Sciatic nerve (tissue), 2 donors: Measurements from ENCODE around the gene ARHGAP9. TPM values are rescaled to one million over a fixed set of nuclear protein-coding genes. Genes with fewer than 3 reads are reported as not detected.
"Not testable (repeated sequence)": the region's sequence is repeated elsewhere in the genome, so short reads cannot be mapped to it uniquely, and the experiment has no call there.

Source experiments
- ATAC-seq: fragments of 200-7000 bp; cut with Tn5 transposase; one replicate; pipeline ENCODE4 v1.9.1; 2020; ENCODE audit warnings: mild to moderate bottlenecking, moderate library complexity
- DNase-seq: peaks from one replicate; pipeline ENCODE4 v3.0.0-alpha.2; 2020; ENCODE audit warnings: low spot score
- intact Hi-C: fragments of 100-400 bp; cut with DNase I; formaldehyde crosslinking; loops from one replicate; pipeline ENCODE4 v1.14.2; 2022
- microRNA-seq: library from miRNA; unstranded; fragments of <30 nt; microRNA quantifications from one replicate; pipeline ENCODE4 v1.2.0, GENCODE V29; 2020
- total RNA-seq: library from RNA; stranded (reverse); fragmentation: NEBNext Ultra II Directional; extraction: Animal tissue kit (Norgen Biotek cat#: 25700); gene quantifications from one replicate; pipeline ENCODE4 v1.2.1, GENCODE V29; 2021
- donor health status: DM: no; HTN: no; CAD: no.
- donor health status: DM: no; HTN: no; CAD: no.

Gene ARHGAP9
- total RNA-seq, 1 donor from 2014 or later: 30.8 TPM

GRCh38 chr12:57429473-57430111 is 50.1 kb downstream of the ARHGAP9 start:
- no peak for ATAC-seq
- DNase-seq: no peak
- intact Hi-C loops: no loop called here

DNA sequence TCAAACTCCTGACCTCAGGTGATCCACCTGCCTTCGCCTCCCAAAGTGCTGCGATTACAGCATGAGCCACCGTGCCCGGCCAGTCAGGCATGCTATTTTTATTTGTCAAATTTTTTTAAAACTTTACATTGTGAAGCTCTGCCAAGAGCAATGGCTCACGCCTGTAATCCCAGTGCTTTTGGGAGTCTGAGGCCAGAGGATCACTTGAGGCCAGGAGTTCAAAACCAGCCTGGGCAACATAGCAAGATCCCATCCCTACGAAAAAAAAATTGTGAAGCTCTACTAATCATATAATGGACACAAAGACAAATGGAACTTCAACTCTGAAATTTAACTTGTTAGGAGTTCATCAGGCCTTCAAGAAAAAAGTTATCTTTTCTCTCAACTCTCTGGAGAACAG is 50.7 kb downstream of the ARHGAP9 start:
- no peak for ATAC-seq
- intact Hi-C loops: no loop called here
- no peak for DNase-seq

DNA sequence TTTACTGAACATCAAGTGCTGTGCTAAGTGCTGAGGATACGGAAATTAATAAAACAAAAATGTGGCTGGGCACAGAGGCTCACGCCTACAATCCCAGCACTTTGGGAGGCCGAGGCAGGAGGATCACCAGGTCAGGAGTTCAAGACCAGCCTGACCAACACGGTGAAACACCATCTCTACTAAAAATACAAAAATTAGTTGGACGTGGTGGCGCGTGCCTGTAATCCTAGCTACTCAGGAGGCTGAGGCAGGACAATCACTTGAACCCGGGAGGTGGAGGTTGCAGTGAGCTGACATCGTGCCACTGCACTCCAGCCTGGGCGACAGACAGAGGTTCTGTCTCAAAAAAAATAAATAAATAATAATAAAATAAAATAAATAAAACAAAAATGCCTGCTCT is 52.7 kb downstream of the ARHGAP9 start:
- ATAC-seq, intact Hi-C loops, DNase-seq: not testable (repeated sequence)

Small RNA genes within 50 kb of the gene (microRNA-seq; reads per million reads assigned to microRNA genes)
- gene MIR616: not detected
- not detected for gene MIR6758

Other genes with a start within 250 kb of the ARHGAP9 start
- gene STAC3, start 228.7 kb downstream of the ARHGAP9 start, total RNA-seq: 1.9 TPM
- 89.6 TPM for gene R3HDM2, start 48.8 kb downstream of the ARHGAP9 start, total RNA-seq
- not detected for gene INHBC, start 45.1 kb downstream of the ARHGAP9 start, total RNA-seq
- gene INHBE, start 24.6 kb downstream of the ARHGAP9 start, total RNA-seq: not detected
- 47.7 TPM for gene GLI1, start 20.1 kb downstream of the ARHGAP9 start, total RNA-seq
- 121 TPM for gene MARS1, start 8.2 kb upstream of the ARHGAP9 start, total RNA-seq
- gene DDIT3, start 40.6 kb upstream of the ARHGAP9 start, total RNA-seq: 34.0 TPM
- gene MBD6, start 43.0 kb upstream of the ARHGAP9 start, total RNA-seq: 76.2 TPM
- gene DCTN2, start 67.3 kb upstream of the ARHGAP9 start, total RNA-seq: 104 TPM
- 5.6 TPM for gene KIF5A, start 70.2 kb upstream of the ARHGAP9 start, total RNA-seq
- 26.0 TPM for gene PIP4K2C, start 111.3 kb upstream of the ARHGAP9 start, total RNA-seq
- gene DTX3, start 125.0 kb upstream of the ARHGAP9 start, total RNA-seq: 42.9 TPM
- 61.3 TPM for gene ARHGEF25, start 131.6 kb upstream of the ARHGAP9 start, total RNA-seq
- gene B4GALNT1, start 153.3 kb upstream of the ARHGAP9 start, total RNA-seq: 16.6 TPM
- gene OS9, start 214.3 kb upstream of the ARHGAP9 start, total RNA-seq: 230 TPM